Vagina (tissue), 2 donors: ENCODE measurements around the gene TIMP2. TPM values are rescaled to one million over a fixed set of nuclear protein-coding genes. Genes with fewer than 3 reads are reported as not detected.
"Not testable (repeated sequence)": the region's sequence is repeated elsewhere in the genome, so short reads cannot be mapped to it uniquely, and the experiment has no call there.

Experiments used
- DNase-seq, 2 donors: peaks; one replicate each; pipeline ENCODE4 v3.0.0-alpha.2; 2017; ENCODE audit errors: extremely low spot score in 2 of 2
- H3K27ac ChIP-seq: fragments of 200-600 bp; sonication (generic); one replicate; pipeline ENCODE4 v1.5.1; 2019
- H3K27me3 ChIP-seq: fragments of 200-600 bp; sonication (generic); one replicate; pipeline ENCODE4 v1.5.1; 2019
- H3K36me3 ChIP-seq, 2 donors: fragments of 200-600 bp; sonication (generic); one replicate each; pipeline ENCODE4 v1.5.1; 2017 to 2019
- H3K4me1 ChIP-seq: fragments of 200-600 bp; sonication (generic); one replicate; pipeline ENCODE4 v1.5.1; 2019
- H3K4me3 ChIP-seq, 2 donors: fragments of 200-600 bp; sonication (generic); 1 replicate in 1 of 2; 2 replicates in 1 of 2; pipeline ENCODE4 v1.5.1; 2016 to 2019
- H3K9me3 ChIP-seq: fragments of 200-600 bp; sonication (generic); one replicate; pipeline ENCODE4 v1.5.1; 2019
- POLR2A ChIP-seq, 2 donors: fragments of 450-650 bp; IDR thresholded peaks; one replicate each; pipeline ENCODE4 v1.6.1; 2017; ENCODE audit warnings: antibody characterized with exemption in 2 of 2, mild to moderate bottlenecking in 2 of 2, moderate library complexity in 2 of 2
- POLR2AphosphoS5 ChIP-seq, 2 donors: sonication (generic); formaldehyde crosslinking; IDR thresholded peaks; one replicate each; pipeline ENCODE4 v1.9.0; 2017; ENCODE audit warnings: antibody characterized with exemption in 2 of 2, mild to moderate bottlenecking in 2 of 2, low read depth in 1 of 2; ENCODE audit not compliant: insufficient read depth in 1 of 2
- intact Hi-C: fragments of 100-400 bp; cut with DNase I; formaldehyde crosslinking; loops from one replicate; pipeline ENCODE4 v1.15.1; 2023
- total RNA-seq: library from RNA; depleted of rRNA; stranded (reverse); fragments of >200 nt; gene quantifications from one replicate; pipeline ENCODE4 v1.2.3, GENCODE V29; 2016
- TF ChIP-seq, protein P1 (sequence below), 3 experiments: fragments of 450-650 bp in 2 of 3; fragments of 200-600 bp in 1 of 3; sonication (generic) in 1 of 3; IDR thresholded peaks; one replicate each; pipeline ENCODE4 v1.5.1; 2017 to 2019; ENCODE audit warnings: antibody characterized with exemption in 3 of 3, mild to moderate bottlenecking in 2 of 3, moderate library complexity in 2 of 3

The TIMP2 gene
- total RNA-seq, 1 donor from 2014 or later = 181 TPM

DNA sequence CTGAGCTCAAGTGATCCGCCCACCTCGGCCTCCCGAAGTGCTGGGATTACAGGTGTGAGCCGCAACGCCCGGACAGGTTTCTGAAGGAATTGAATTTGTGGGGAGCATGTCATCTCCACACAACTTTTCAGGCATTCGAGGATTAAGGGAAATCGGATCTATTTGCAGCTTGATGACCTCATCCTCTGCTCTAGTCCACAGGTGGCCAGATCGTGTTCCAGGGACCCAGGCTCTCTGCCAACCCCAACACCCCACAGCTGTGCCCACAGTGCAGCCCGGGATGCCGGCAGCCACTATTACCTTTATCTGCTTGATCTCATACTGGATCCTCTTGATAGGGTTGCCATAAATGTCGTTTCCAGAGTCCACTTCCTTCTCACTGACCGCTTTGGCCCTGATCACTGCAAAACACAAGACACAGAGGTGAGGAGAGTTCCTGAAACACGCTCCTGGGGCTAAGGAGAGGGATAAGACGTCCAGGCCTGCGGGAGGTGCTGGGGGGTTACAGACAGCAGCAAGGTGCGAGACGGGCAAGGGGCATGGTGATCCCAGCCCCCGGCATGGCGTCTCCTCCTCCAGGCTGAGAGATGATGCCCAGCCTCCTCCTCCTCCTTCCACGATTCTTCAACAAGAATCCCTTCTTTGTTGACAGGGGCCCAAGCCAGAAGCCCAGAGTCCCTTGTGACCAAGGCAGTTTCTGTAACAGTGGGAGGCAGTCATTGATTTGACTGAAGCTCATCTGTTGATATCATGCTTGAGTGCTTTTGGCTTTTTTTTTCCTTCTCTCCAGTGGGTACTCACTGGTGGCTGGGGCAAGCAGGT is 51.5 kb downstream of the TIMP2 start:
- H3K27me3 ChIP-seq = no peaks in the 10 kb centered on the region
- TF ChIP-seq, protein P1, sequence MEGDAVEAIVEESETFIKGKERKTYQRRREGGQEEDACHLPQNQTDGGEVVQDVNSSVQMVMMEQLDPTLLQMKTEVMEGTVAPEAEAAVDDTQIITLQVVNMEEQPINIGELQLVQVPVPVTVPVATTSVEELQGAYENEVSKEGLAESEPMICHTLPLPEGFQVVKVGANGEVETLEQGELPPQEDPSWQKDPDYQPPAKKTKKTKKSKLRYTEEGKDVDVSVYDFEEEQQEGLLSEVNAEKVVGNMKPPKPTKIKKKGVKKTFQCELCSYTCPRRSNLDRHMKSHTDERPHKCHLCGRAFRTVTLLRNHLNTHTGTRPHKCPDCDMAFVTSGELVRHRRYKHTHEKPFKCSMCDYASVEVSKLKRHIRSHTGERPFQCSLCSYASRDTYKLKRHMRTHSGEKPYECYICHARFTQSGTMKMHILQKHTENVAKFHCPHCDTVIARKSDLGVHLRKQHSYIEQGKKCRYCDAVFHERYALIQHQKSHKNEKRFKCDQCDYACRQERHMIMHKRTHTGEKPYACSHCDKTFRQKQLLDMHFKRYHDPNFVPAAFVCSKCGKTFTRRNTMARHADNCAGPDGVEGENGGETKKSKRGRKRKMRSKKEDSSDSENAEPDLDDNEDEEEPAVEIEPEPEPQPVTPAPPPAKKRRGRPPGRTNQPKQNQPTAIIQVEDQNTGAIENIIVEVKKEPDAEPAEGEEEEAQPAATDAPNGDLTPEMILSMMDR (IDR thresholded peaks at IDR 0.05) = no peak
- TF ChIP-seq POLR2A (IDR thresholded peaks at IDR 0.05) (no peak), POLR2AphosphoS5 (IDR thresholded peaks at IDR 0.05; ENCODE audit: insufficient read depth in 1 of 2, low read depth in 1 of 2) (peak in 1 of 2 donors; percentile 48)
- intact Hi-C loops = no loop called here
- H3K36me3 ChIP-seq = peaks cover 0 to 25% of the 10 kb centered on the region in 2 donors
- peaks cover 60% of the 10 kb centered on the region for H3K4me1 ChIP-seq
- H3K27ac ChIP-seq = peak overlapping the region; percentile 56
- H3K4me3 ChIP-seq = no peak overlapping the region
- DNase-seq = no peak
- H3K9me3 ChIP-seq = no peaks in the 10 kb centered on the region

GRCh38 chr17:78872486-78872885 is 52.7 kb downstream of the TIMP2 start:
- intact Hi-C loops = no loop called here
- Histone ChIP-seq H3K9me3 (no peaks in the 10 kb centered on the region), H3K4me1 (peaks cover 47% of the 10 kb centered on the region), H3K36me3 (peaks cover 0 to 26% of the 10 kb centered on the region in 2 donors), H3K27me3 (no peaks in the 10 kb centered on the region), H3K4me3 (no peak overlapping the region), H3K27ac (peak overlapping the region; percentile 12)
- no peak for DNase-seq
- TF ChIP-seq, protein P1 (IDR thresholded peaks at IDR 0.05) = no peak
- TF ChIP-seq POLR2AphosphoS5 (IDR thresholded peaks at IDR 0.05; ENCODE audit: insufficient read depth in 1 of 2, low read depth in 1 of 2) (no peak), POLR2A (IDR thresholded peaks at IDR 0.05) (no peak)

- peaks cover 0 to 26% of the 10 kb centered on the region in 2 donors for H3K36me3 ChIP-seq
- TF ChIP-seq POLR2AphosphoS5 (IDR thresholded peaks at IDR 0.05; ENCODE audit: insufficient read depth in 1 of 2, low read depth in 1 of 2) = no peak
- TF ChIP-seq POLR2A (IDR thresholded peaks at IDR 0.05) = no peak
- TF ChIP-seq, protein P1 (IDR thresholded peaks at IDR 0.05) = no peak
- no peak for DNase-seq
Measured at GRCh38 chr17:78870621-78871020, 54.6 kb downstream of the TIMP2 start.

DNA sequence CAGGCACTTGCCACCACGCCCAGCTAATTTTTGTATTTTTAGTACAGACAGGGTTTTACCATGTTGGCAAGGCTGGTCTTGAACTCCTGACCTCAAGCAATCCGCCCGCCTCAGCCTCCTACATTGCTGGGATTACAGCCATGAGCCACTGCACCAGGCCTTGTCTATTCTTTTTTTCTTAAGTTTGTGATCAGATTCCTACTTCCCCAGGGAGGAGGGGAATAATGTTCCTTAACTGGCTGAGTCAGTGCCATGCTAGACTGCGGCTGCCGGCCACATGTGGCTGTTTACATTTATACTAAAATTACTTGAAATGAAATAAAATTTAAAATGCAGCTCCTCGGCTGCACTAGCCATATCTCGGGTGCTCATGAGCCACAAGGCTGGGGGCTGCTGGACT is 56.8 kb downstream of the TIMP2 start:
- no peaks in the 10 kb centered on the region for H3K27me3 ChIP-seq
- peaks cover 26% of the 10 kb centered on the region for H3K4me1 ChIP-seq
- no peak overlapping the region for H3K4me3 ChIP-seq
- intact Hi-C loops = no loop called here
- no peaks in the 10 kb centered on the region for H3K9me3 ChIP-seq
- peaks cover 0 to 25% of the 10 kb centered on the region in 2 donors for H3K36me3 ChIP-seq
- no peak for DNase-seq
- peak overlapping the region; percentile 1 for H3K27ac ChIP-seq
- no peak for TF ChIP-seq POLR2AphosphoS5 (IDR thresholded peaks at IDR 0.05; ENCODE audit: insufficient read depth in 1 of 2, low read depth in 1 of 2)
- TF ChIP-seq, protein P1 (IDR thresholded peaks at IDR 0.05) = no peak
- no peak for TF ChIP-seq POLR2A (IDR thresholded peaks at IDR 0.05)

More at GRCh38 chr17:78870621-78871020, 54.6 kb downstream of the TIMP2 start:
- Histone ChIP-seq H3K9me3 (no peaks in the 10 kb centered on the region), H3K27ac (no peak overlapping the region), H3K27me3 (no peaks in the 10 kb centered on the region), H3K4me3 (no peak overlapping the region), H3K4me1 (peaks cover 44% of the 10 kb centered on the region)
- intact Hi-C loops = no loop called here

DNA sequence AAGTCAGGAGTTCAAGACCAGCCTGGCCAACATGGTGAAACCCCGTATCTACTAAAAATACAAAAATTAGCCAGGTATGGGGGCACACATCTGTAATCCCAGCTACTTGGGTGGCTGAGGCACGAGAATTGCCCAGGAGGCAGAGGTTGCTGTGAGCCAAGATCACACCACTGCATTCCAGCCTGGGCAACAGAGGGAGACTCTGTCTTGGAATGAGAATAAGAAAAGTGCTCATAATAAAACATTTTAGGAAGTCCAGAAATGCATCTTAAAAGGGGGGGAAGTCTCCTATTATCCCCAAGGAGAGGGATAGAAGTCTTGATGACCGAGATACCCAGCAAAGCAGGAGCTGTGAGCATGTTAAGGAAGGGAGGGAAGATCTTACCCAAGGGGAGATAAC is 58.1 kb downstream of the TIMP2 start:
- H3K4me1 ChIP-seq = peaks cover 19% of the 10 kb centered on the region
- intact Hi-C loops, H3K4me3 ChIP-seq, H3K9me3 ChIP-seq, DNase-seq, H3K27me3 ChIP-seq: not testable (repeated sequence)
- peaks cover 0 to 13% of the 10 kb centered on the region in 2 donors for H3K36me3 ChIP-seq
- peak overlapping the region; percentile 92 for H3K27ac ChIP-seq
